GM12864 (cell line): ENCODE results near the gene MATK.

Experiments
- DNase-seq: peaks from one replicate; pipeline ENCODE4 v3.0.0-alpha.2; 2011; ENCODE audit warnings: low read depth
- H3K4me3 ChIP-seq: 2 replicates; pipeline ENCODE4 v1.5.1; 2011; ENCODE audit warnings: mild to moderate bottlenecking, low read depth, low read length, control low read depth
- TF ChIP-seq, protein P1 (sequence below): IDR thresholded peaks from 2 replicates; pipeline ENCODE4 v1.5.1; 2011; ENCODE audit warnings: low read depth, mild to moderate bottlenecking, moderate library complexity, low read length, control low read depth, inconsistent platforms; ENCODE audit errors: missing control alignments

MATK gene

DNA sequence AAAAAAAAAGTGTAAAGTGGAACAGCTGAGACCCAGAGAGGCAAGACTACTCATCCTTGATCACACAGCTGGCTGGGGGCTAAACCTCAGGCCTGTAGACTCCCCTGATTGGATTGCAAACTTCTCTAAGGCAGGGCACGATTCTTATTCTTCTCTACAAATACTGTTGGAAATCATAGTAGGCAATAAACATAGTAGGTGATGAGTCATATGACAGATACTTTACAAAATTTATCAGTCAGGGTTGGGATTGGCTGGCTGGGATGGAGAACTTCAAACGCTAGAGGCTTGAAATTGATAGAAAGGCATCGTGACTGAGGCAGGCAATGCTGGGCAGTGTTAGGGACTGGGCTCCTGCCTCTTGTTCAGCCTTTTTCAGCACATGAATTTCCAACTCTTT lies 5.9 kb upstream of the MATK start:
- H3K4me3 ChIP-seq = no peak overlapping the region
- TF ChIP-seq, protein P1, sequence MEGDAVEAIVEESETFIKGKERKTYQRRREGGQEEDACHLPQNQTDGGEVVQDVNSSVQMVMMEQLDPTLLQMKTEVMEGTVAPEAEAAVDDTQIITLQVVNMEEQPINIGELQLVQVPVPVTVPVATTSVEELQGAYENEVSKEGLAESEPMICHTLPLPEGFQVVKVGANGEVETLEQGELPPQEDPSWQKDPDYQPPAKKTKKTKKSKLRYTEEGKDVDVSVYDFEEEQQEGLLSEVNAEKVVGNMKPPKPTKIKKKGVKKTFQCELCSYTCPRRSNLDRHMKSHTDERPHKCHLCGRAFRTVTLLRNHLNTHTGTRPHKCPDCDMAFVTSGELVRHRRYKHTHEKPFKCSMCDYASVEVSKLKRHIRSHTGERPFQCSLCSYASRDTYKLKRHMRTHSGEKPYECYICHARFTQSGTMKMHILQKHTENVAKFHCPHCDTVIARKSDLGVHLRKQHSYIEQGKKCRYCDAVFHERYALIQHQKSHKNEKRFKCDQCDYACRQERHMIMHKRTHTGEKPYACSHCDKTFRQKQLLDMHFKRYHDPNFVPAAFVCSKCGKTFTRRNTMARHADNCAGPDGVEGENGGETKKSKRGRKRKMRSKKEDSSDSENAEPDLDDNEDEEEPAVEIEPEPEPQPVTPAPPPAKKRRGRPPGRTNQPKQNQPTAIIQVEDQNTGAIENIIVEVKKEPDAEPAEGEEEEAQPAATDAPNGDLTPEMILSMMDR = no peak
- DNase-seq = no peak

DNA sequence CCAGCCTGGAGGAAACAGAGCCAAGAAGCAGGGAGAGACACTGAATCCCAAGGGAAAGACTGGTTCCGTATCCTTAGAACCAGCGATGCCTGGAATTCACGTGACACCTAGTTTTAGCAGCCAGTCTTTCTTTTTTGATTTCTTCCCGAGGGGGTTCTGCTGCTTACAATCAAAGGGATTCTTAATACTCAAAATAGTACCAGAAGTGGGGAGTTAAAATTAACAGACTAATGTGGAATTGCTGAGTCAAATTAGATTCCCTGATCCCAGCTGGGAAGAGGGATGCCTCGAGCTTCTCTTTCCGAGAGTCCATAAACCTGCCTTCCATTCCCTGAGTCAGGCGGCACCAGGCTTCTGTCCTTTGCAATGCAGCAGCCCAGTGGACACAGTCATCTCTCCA lies 4.8 kb upstream of the MATK start:
- no peak overlapping the region for H3K4me3 ChIP-seq
- no peak for DNase-seq
- TF ChIP-seq, protein P1 = no peak

DNA sequence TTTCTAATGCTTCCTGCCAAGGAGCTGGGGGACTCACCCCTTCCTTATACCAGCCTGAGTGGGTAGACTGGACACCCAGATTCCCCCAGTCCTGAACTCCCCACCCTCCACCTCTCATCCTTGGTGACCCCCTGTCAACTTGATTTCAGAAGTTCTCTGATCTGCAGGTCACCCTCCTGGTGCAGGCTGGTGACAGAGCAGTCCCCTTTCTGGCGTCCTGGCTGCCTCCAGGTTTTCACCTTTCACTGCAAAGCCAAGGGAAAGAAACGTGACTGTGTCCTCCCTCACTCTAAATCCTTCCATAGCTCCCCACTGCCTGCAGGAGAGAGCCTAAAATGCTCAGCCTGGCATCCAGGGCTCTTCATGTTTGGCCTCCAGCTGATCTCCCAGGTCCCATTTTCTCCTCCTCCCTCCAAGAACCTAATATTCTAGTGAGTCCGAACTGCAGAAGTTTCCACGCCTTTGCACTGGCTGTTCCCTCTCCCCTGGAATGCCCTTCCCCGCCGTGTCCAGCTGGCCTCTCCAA lies 4.1 kb upstream of the MATK start:
- H3K4me3 ChIP-seq = no peak overlapping the region
- DNase-seq = no peak
- TF ChIP-seq, protein P1 = no peak

DNA sequence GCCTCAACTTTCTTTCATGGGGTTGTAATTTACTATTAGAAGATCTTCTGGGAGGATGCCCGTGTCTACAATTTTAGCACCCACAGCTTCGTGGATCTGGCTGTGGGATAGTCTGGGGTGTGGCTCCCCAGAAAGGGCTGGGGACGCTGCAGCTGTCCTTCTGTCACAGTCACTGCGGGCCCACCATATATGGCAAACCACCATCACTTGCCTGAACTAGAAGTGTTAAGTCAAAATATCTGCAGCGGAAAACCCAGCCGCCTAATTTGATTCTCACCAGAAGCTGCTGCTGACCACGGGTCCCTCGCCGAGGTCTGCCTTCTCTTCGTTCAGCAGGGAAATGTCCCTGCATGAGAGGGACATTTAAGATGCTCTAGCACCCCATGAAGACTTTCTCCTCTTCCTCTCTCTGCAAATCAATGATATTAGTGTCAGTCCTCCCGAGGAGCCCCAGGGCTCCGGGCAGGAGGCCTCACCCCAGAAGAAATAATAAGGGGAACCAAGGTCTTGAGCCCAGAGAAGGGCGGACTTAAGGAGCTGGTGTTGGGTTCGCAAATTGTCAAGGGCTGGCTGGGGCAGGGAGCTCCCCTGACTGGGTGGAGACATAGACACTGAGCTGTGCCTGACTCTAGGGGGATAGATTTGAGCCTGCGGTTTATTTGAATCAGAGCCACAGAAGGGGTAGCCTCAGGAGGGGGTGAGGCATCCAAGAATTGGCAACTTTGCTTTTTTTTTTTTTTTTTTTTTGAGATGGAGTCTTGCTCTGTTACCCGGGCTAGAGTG lies 3.0 kb upstream of the MATK start:
- no peak for DNase-seq
- H3K4me3 ChIP-seq = no peak overlapping the region
- TF ChIP-seq, protein P1 = no peak

DNA sequence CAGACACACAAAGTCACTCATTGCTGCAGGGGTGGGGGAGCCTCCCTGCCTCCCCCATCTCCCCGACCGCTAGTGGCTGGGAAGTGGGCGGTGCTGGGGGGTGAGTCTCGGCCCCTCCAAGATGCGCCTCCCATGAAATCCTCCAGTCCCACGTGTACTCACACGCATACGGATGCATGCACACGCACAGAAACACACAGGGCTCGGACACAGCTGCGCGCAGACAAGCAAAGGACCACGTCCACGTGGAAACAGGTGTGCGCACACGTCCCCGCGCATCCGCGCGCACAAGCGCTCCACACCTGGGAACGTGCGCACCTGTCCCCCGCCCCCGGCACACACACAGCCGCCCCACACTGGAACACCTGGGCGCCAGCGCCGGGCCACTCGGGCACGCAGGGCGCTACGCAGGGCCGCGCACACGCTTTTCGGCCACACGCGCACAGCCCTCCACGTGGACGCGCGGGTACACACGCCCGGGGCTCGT lies 687 bp downstream of the MATK start:
- no peak overlapping the region for H3K4me3 ChIP-seq
- no peak for DNase-seq
- TF ChIP-seq, protein P1 = no peak

DNA sequence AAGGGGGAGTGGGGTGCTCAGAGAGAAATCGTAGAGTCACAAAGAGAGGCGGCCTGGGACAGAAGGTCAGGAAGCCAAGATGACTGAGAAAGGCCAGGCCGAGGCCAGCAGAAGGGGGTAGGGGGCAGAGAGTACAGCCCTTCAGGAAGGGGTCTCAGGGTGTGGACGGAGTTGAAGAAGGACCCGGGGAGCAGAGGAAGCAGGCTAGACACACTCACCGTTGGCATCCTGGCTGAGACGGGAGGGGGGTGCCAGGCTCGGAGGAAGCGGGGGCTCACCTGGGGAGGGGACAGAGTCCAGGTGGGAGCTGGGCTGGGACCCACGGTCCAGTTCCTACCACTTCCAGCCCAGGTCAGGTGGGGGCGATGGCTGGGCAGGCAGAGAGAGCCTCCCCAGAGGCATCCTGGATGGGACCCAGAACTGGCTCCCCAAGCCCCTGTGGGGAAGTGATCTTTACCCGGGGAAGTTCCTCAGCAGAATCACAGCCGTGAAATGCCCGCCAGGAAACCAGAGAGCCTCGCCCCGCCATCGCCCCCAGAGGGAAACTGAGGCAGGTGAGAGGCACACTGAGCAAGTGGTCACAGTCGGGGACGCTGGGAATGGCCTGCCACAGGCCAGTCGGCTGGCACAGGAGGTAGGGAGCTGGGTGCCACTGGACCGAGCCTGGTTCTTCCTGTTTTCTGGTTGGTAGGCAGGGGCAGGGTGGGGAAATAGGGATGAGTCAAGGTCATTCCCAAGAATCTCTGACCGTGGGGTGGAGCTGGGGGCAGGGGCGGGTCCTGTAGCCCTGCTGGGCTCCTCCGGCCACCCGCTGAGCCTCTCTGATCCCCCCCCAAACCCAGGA lies 1.4 kb downstream of the MATK start:
- no peak overlapping the region for H3K4me3 ChIP-seq
- DNase-seq = no peak
- TF ChIP-seq, protein P1 = no peak
